Adipose tissue (tissue), 3 donors: ENCODE data around the gene DYSF. TPM values are rescaled to one million over a fixed set of nuclear protein-coding genes. Genes with fewer than 3 reads are reported as not detected.
"Not testable (repeated sequence)": the region's sequence is repeated elsewhere in the genome, so short reads cannot be mapped to it uniquely, and the experiment has no call there.

Experiments
- H3K27ac ChIP-seq: one replicate; pipeline ENCODE4 v1.5.1; 2013; ENCODE audit warnings: low read depth, low read length
- WGBS, 3 donors: extraction: QIAGEN DNeasy Blood & Tissue Kit; methylation state at CpG; one replicate each; pipeline ENCODE4 v1.1.7; 2013; 5-methylcytosine and 5-hydroxymethylcytosine counted together
- polyA plus RNA-seq, 3 donors: library from polyadenylated mRNA; stranded (reverse); fragments of 200-250 nt; gene quantifications; one replicate each; pipeline ENCODE4 v1.2.3, GENCODE V29; 2013
- donor health status: healthy with polysubstance abuse.
- donor health status: Bipolar disorder and iron deficiency.
- donor health status: healthy.

Gene DYSF
- polyA plus RNA-seq, 3 donors, result 1.5 to 24.0 (median 20.7) TPM

- 60 to 71% (median 63%) methylated on average over 2 of the region's 2 CpGs for WGBS, 3 donors
- H3K27ac ChIP-seq, result no peak overlapping the region
These were observed 177.3 kb downstream of the DYSF start for GRCh38 chr2:71630454-71631328.

GRCh38 chr2:71631411-71631931, 178.1 kb downstream of the DYSF start:
- H3K27ac ChIP-seq, result no peak overlapping the region
- 53 to 77% (median 62%) methylated on average over 14 of the region's 14 CpGs for WGBS, 3 donors

GRCh38 chr2:71633086-71633485, 179.7 kb downstream of the DYSF start:
- WGBS, 3 donors, result 88 to 94% (median 88%) methylated on average over 3 of the region's 3 CpGs

GRCh38 chr2:71634567-71634966, 181.2 kb downstream of the DYSF start:
- no peak overlapping the region for H3K27ac ChIP-seq
- 87 to 96% (median 90%) methylated on average over 1 of the region's 1 CpG for WGBS, 3 donors

More at GRCh38 chr2:71633086-71633485, 179.7 kb downstream of the DYSF start:
- H3K27ac ChIP-seq, result no peak overlapping the region

- WGBS, 3 donors, result 76 to 82% (median 80%) methylated on average over 5 of the region's 5 CpGs
- H3K27ac ChIP-seq, result no peak overlapping the region
These were observed 182.4 kb downstream of the DYSF start for GRCh38 chr2:71635798-71636197.

- 66 to 70% (median 69%) methylated on average over 5 of the region's 5 CpGs for WGBS, 3 donors
- no peak overlapping the region for H3K27ac ChIP-seq
These were observed 183.8 kb downstream of the DYSF start for GRCh38 chr2:71637168-71637567.

- 53 to 73% (median 70%) methylated on average over 4 of the region's 4 CpGs for WGBS, 3 donors
- H3K27ac ChIP-seq, result no peak overlapping the region
These were observed 184.4 kb downstream of the DYSF start for GRCh38 chr2:71637736-71638135.

GRCh38 chr2:71639735-71640134, 186.4 kb downstream of the DYSF start:
- no peak overlapping the region for H3K27ac ChIP-seq
- WGBS, 3 donors, result 89 to 94% (median 93%) methylated on average over 4 of the region's 4 CpGs

GRCh38 chr2:71640489-71640888, 187.1 kb downstream of the DYSF start:
- 92 to 94% (median 93%) methylated on average over 5 of the region's 5 CpGs for WGBS, 3 donors
- H3K27ac ChIP-seq, result no peak overlapping the region

GRCh38 chr2:71643674-71644357, 190.5 kb downstream of the DYSF start:
- no peak overlapping the region for H3K27ac ChIP-seq
- WGBS, 3 donors, result 80 to 92% (median 88%) methylated on average over 13 of the region's 13 CpGs

- 46 to 67% (median 56%) methylated on average over 4 of the region's 4 CpGs for WGBS, 3 donors
- H3K27ac ChIP-seq, result no peak overlapping the region
These were observed 192.7 kb downstream of the DYSF start for GRCh38 chr2:71646028-71646427.

- 65 to 97% (median 86%) methylated on average over 1 of the region's 1 CpG for WGBS, 3 donors
- H3K27ac ChIP-seq, result no peak overlapping the region
These were observed 194.0 kb downstream of the DYSF start for GRCh38 chr2:71647356-71647755.

GRCh38 chr2:71655498-71655897, 202.1 kb downstream of the DYSF start:
- H3K27ac ChIP-seq, result no peak overlapping the region
- WGBS, 3 donors, result 55 to 94% (median 91%) methylated on average over 2 of the region's 2 CpGs

GRCh38 chr2:71658256-71658655, 204.9 kb downstream of the DYSF start:
- H3K27ac ChIP-seq, result not testable (repeated sequence)
- 54 to 69% (median 68%) methylated on average over 2 of the region's 2 CpGs for WGBS, 3 donors

GRCh38 chr2:71658771-71659170, 205.4 kb downstream of the DYSF start:
- H3K27ac ChIP-seq, result no peak overlapping the region
- 95 to 98% (median 96%) methylated on average over 3 of the region's 3 CpGs for WGBS, 3 donors

- no peak overlapping the region for H3K27ac ChIP-seq
- WGBS, 3 donors, result 43 to 85% (median 81%) methylated on average over 5 of the region's 5 CpGs
These were observed 206.6 kb downstream of the DYSF start for GRCh38 chr2:71659868-71660518.

GRCh38 chr2:71661782-71662181, 208.4 kb downstream of the DYSF start:
- 48 to 100% (median 66%) methylated on average over 1 to 3 of the region's 3 CpGs for WGBS, 3 donors
- no peak overlapping the region for H3K27ac ChIP-seq

- no peak overlapping the region for H3K27ac ChIP-seq
- 63 to 88% (median 72%) methylated on average over 18 of the region's 18 CpGs for WGBS, 3 donors
These were observed 209.5 kb downstream of the DYSF start for GRCh38 chr2:71662665-71663394.
